Spleen (tissue), 7 donors: ENCODE measurements around the gene RHOBTB3.

ENCODE experiments used
- POLR2AphosphoS5 ChIP-seq, 3 donors: sonication (generic); formaldehyde crosslinking; IDR thresholded peaks; one replicate each; pipeline ENCODE4 v1.5.1; 2017; ENCODE audit warnings: antibody characterized with exemption in 3 of 3
- TF ChIP-seq, protein P1 (sequence below), 11 experiments: fragments of 200-600 bp in 7 of 11; fragments of 450-650 bp in 4 of 11; sonication (generic) in 4 of 11; IDR thresholded peaks in 8 of 11; conservative IDR thresholded peaks in 3 of 11; 1 replicate in 7 of 11; 2 replicates in 4 of 11; pipeline versions ENCODE4 v1.4.0 to v1.8.0; 2016 to 2021; ENCODE audit warnings: antibody characterized with exemption in 11 of 11, inconsistent platforms in 4 of 11, mild to moderate bottlenecking in 1 of 11
- donor health status: DM: no; HTN: no; CAD: no; lungs with moderate emphysema.
- donor health status: DM: no; HTN: no; CAD: no.
- donor health status: DM: no; HTN: no; CAD: no.

GRCh38 chr5:95689680-95690079 lies 41.5 kb upstream of the RHOBTB3 start:
- no peak for TF ChIP-seq POLR2AphosphoS5 (IDR thresholded peaks at IDR 0.05)
- TF ChIP-seq, protein P1, sequence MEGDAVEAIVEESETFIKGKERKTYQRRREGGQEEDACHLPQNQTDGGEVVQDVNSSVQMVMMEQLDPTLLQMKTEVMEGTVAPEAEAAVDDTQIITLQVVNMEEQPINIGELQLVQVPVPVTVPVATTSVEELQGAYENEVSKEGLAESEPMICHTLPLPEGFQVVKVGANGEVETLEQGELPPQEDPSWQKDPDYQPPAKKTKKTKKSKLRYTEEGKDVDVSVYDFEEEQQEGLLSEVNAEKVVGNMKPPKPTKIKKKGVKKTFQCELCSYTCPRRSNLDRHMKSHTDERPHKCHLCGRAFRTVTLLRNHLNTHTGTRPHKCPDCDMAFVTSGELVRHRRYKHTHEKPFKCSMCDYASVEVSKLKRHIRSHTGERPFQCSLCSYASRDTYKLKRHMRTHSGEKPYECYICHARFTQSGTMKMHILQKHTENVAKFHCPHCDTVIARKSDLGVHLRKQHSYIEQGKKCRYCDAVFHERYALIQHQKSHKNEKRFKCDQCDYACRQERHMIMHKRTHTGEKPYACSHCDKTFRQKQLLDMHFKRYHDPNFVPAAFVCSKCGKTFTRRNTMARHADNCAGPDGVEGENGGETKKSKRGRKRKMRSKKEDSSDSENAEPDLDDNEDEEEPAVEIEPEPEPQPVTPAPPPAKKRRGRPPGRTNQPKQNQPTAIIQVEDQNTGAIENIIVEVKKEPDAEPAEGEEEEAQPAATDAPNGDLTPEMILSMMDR (IDR thresholded peaks at IDR 0.05 in 8 of 11, conservative IDR thresholded peaks at IDR 0.05 in 3 of 11): no peak
